CD4-positive, alpha-beta T cell treated with Interleukin-6 at 100 ng/mL for 8 hours (primary cell): ENCODE results near the gene TRIM74.
"Not testable (repeated sequence)": the region's sequence is repeated elsewhere in the genome, so short reads cannot be mapped to it uniquely, and the experiment has no call there.

Source experiments
- DNase-seq: peaks from one replicate; pipeline ENCODE4 v3.0.0-alpha.2; 2020; ENCODE audit warnings: mixed read lengths, low spot score

TRIM74 gene

DNA sequence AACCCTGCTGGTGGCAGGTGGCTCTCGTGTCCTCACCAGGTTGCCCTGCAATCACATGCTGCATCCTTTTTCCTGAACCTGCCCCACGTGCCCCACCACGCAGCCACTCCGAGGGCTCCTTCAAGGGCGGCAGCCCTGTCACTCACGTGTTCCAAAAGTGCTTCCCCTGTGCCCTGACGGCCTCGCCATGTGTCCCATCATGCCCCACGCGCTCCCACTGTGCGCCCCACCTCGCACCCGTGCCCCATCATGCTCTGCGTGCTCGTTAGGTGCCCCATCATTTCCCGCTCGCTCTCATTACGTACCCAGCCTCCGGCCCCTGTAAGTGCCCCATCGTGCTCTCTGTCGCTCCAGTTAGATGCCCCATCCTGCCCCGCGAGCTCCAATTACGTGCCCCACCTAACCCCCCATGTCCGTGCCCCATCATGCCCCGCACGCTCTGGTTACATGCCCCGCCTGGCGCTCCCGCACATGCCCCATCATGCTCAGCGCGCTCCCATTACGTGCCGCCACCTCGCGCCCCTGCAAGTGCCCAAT is at the start of gene TRIM74:
TSS of gene TRIM74 (minus strand) at position 487 of the 537 bp plus-strand sequence. CDS start 3,309 bp downstream, outside the sequence.
- not testable (repeated sequence) for DNase-seq

DNA sequence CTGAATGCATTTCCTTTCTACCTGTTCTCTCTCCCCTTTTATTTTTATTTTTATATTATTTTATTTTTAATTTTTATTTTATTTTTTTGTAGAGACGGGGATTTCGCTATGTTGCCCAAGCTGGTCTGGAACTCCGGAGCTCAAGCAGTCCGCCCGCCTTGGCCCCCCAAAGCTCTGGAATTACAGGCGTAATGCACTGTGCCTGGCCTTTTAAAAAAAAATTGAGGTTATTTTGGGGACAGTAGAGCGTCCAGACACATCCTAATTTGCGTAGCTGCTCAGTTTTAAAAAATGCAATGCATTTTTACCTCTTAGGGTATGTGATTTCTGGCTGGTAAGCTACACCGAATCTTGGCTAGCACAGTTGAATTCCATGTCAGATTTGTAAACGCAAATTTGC is 37.2 kb upstream of the TRIM74 start:
- DNase-seq: not testable (repeated sequence)

DNA sequence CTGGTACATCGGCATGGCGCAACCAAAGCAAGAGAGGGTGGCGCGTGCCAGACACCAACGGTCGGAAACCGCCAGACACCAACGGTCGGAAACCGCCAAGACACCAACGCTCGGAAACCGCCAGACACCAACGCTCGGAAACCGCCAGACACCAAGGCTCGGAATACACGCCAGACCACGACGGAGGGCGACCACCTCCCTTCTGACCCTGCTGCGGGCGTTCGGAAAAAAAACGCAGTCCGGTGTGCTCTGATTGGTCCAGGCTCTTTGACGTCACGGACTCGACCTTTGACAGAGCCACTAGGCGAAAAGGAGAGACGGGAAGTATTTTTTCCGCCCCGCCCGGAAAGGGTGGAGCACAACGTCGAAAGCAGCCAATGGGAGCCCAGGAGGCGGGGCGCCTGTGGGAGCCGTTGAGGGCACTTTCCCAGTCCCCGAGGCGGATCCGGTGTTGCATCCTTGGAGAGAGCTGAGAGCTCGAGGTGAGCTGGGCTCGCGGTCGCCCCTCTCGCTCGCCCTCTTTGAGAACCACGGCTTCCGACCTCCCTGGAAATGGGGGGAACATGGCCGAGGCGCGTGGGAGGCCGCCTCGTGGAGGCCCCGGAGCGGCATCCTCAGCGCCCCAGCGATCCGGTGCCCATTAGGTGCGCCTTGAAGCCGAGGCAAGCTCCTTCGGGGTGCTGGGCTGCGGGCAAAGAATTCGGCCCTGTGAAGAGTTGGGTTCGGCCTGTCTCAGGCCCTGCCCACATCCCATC is 36.6 kb upstream of the TRIM74 start:
- DNase-seq: peak; percentile 78

DNA sequence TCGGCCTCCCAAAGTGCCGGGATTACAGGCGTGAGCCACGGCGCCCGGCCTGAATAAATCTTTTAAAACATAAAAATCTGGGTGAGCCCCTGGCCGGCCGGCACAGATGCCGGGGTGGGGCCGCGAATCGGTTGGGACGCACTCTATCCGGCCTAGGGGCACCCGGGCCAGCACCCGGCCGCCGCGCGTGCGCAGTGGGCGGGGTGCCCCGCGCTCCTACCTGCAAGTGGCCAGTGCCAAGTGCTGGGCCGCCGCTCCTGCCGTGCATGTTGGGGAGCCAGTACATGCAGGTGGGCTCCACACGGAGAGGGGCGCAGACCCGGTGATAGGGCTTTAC is 36.1 kb upstream of the TRIM74 start:
- not testable (repeated sequence) for DNase-seq

DNA sequence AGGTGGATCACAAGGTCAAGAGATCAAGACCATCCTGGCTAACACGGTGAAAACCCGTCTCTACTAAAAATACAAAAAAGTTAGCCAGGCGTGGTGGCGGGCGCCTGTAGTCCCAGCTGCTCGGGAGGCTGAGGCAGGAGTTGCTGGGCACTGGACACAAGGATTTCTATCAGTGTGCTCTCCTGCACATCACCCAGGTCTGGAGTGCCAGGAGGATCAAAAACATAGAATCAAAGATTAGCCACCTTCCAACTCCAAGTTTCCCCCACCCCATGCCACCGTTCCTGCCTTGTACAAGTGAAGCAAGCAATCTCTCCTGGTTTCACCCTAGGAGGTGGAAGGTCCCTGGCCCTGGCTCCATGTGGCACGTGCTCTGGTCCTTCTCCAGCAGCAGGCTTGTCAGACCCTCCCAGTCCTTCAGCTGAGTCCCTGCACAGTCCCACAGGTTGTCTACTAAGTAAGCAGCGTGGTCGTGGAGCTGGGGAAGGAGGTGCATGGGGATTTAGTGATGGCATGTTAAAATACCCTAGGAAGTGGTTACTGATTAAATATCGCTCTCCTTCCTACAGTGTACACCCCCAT is 28.7 kb upstream of the TRIM74 start:
- DNase-seq: not testable (repeated sequence)

DNA sequence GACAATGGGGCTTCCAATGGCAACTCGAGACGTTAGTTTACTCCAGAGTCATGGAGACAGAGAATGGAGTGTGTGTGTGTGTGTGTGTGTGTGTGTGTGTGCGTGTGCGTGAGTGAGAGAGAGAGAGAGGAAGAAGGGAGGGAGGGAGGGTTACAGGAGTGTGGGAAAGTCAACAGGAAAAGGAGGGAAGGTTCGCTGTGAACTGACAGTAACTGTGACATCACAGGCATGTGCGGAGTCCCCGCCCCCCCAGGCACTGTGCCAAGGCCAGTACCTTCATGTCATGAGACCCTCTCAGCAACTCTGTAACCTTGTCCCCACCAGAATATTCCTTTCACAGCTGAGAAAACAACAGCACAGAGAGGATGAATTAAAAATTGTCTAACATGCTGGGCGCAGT is 28.2 kb upstream of the TRIM74 start:
- DNase-seq: not testable (repeated sequence)

DNA sequence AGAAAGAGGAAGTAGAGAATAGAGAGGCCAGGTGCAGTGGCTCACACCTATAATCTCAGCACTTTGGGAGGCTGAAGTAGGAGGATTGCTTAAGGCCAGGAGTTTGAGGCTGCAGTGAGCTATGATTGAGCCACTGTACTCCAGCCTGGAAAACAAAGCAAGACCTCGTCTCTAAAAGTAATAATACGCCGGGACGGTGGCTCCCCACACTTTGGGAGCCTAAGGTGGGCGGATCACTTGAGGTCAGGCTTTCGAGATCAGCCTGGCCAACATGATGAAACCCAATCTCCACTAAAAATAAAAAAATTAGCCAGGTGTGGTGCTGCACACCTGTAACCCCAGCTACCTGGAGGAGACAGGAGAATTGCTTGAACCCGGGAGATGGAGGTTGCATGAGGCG is 26.2 kb upstream of the TRIM74 start:
- DNase-seq: not testable (repeated sequence)

DNA sequence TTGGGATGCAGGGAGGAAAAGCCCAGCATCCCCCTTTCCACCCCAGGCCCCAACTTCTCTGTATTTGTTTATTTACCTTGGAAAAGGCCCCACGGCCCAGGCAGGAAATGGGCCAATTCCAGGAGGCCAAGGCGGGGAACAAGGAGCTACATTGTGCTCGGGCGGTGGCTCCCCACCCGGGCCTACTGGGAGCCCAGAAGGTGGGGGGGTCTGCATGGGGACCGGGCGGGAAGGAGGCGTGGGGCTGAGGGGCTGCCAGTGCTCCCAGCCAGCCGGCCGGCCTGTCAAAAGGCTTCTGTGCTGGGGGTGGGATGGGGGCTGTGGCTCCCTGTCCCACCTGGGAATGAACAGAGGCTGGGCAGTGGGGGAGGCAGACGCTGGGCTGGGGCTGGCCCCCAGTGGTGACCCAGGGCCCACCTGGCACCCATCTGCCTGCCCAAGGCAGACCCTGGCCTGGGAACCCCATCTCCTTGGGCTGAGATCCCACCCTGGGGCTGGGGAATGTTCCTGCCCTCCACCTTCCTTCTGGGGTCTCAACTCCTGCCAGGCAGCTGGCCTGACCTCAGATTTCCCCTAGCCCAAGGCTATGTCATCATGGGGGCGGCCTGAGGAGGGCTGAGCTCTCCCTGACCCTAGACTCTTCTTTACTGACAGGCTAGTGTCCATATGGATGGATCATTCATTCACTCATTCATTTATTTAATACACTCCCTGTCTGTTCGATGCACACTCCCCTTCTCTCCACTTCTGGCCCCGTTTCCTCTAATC is 21.1 kb upstream of the TRIM74 start:
- not testable (repeated sequence) for DNase-seq

DNA sequence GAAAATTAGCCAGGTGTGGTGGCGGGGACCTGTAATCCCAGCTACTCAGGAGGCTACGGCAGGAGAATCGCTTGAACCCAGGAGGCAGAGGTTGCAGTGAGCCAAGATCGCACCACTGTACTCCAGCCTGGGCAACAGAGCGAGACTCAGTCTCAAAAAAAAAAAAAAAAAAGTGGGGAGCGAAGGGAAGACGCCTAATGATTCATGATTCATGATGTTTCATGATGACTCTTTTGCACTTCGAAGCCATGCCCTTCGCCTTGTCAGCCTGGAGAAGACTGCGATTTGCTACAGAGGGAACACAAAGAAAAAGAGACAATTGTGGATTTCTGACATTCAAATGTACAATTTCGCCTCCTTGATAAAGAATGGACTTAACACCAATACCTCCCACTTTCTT is 12.8 kb upstream of the TRIM74 start:
- DNase-seq: not testable (repeated sequence)

DNA sequence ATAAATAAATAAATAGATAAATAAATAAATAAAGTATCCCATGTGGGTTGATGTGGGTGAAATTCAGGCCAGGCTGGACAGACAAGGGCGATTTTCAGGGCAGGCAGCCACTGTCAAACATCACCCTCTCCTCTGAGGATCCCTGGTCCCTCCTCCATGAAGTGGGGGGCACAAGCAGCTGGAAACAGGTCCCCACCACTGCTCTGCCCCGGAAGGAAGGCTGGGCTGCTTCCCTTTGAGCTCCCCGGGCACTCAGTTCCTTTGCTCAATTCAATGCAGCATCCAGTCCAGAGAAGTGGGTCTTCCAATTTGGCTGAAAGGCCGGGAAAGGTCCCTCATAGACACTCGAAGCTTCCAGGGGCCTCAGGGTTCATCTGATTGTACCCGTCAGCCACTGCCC is 11.1 kb upstream of the TRIM74 start:
- not testable (repeated sequence) for DNase-seq

DNA sequence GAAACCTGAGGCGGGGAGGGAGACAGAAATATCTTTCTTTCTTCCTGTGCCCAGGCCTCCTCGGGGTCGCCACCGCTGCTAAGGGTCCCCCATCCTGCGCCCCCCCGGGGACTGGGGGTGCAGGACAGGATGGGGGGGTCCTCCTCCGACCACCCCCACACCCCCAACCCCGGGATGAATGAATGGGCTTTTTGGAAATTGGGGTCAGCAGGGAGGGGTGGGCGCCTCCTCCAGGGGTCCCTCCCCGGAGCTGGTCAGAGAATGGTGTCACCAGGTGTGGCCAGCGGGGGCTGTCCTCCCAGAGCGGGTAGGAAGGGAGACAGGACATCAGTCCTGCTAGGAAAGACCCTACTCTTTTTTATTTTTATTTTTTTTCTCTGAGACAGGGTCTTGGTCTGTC is 7.2 kb upstream of the TRIM74 start:
- DNase-seq: not testable (repeated sequence)

DNA sequence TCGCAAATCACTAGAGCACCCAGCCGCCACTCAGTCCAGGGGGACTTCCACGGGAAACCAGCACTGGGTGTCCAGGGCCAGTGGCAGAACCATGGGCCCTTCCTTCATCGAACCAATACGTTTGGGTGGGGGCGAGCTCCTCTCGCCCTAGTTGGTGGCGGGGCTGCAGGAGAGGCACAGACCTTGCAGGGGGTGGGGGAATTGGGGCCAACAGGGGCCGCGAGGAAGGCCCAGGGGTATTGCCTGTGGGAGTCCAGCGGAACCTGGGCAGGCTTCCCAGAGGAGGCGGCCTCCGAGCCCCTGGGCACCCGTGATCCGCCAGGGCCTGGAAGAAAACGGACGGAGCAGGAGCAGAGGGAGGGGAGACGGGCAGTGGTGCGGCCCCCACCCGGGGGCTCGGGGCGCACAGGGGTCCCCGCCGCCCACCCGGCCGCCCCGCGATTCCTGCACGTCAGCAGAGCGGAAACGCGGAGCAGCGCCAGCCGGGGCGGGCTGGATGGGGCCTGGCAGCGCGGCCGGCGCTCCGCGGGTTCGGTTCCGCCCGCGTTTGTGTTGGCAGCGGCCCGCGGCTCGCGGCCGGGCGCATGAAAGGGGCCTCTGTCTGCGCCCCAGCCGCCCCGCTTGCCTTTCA is 6.5 kb upstream of the TRIM74 start:
- not testable (repeated sequence) for DNase-seq

DNA sequence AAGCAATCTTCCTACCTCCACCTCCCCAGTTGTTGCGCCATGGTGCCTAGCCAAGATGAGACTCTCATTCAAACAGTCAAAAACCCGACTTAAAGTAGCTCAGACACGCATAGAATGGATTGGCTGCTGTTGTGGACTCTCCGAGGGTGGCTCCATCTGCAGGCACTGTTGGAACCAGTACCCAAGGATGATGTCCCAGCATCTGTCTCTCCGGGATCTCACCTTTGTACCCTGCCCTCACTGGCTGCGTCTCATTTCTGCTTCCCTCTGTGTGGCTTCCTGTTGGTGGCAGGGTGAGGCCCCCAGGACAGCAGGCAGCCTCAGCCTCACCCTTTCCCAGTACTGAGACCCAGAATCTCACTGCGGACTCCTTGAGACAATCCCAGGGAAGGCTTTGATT is 5.5 kb upstream of the TRIM74 start:
- DNase-seq: not testable (repeated sequence)

DNA sequence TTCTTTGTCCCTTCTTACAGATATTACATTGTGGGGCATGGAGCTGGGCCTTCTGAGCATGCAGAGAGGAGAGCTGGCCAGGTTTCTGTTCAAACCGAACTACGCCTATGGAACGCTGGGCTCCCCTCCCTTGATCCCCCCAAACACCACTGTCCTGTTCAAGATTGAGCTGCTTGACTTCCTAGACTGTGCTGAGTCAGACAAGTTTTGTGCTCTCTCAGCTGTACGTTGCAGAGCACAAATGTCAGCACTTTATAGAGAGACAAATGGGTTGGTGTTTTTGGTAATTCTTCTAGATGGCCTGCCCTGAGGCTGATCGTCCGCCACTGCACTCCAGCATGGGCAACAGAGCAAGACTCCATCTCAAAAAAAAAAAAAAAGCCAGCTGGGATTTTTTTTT is 2.2 kb upstream of the TRIM74 start:
- not testable (repeated sequence) for DNase-seq

DNA sequence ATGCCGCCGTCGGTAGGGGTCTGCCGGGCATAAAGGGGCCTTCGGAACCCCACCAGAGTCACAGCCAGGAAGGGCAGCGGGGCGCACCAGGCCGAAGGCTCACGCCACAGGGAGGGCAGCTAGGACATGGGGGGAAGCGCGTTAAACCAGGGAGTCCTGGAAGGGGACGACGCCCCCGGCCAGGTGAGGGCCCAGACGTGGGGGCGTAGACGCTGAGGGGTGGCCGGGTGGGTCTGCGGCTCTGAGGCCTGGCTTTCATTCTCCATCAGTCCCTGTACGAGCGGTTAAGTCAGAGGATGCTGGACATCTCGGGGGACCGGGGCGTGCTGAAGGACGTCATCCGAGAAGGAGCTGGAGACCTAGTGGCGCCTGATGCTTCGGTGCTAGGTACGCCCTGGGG is 422 bp upstream of the TRIM74 start:
- not testable (repeated sequence) for DNase-seq

DNA sequence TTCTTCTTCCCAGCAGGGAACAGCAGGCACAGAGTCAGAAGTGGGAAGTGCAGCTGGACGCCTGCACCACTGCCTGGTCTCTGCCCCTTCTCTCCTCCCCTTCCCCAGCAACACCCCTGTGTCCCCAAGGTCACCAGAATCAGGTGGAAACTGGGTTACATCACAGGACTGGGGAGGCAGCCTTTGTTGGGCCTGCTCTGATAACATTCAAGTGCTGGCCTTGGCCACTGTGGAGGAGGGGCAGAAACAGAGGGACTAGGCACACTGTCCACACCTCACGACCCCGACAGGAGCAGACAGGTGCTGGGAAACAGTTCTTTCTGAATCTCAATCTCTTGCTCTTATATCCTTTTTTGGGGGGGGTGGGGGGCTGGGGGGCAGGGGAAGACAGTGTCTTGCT is 2.4 kb downstream of the TRIM74 start:
- DNase-seq: not testable (repeated sequence)

DNA sequence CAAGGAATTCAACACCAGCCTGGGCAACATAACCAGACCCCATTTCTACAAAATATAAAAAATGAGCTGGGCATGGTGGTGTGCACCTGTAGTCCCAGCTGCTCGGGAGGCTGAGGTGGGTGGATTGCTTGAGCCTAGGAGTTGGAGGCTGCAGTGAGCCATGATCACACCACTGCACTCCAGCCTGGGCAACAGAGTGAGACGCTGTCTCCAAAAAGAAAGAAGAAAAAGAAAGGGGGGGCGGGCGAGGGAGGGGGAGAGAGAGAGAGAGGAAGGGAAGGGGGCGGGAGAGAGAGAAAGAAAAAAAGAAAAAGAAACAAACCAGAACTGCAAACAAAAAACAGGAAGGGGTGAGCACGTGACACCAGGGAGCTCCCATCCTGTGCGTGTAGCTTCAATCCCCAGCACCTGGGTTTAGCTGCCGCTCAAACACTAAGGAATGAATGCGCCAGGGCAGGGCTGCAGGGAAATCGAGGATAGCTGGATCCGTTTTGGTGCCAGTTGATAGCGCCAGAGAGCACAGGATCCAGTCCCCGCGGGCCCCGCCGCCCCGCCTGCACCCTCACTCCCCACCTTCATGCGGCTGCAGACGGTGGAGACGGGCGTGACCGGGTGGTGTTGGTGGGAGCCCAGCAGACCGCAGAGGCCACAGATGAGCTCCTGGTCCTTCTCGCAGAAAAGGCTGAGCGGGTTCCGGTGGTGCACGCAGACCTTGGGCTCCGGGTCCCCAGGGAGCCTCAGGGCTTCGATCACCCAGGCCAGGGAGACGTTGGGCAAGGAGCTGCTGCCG is 3.9 kb downstream of the TRIM74 start:
- DNase-seq: not testable (repeated sequence)

DNA sequence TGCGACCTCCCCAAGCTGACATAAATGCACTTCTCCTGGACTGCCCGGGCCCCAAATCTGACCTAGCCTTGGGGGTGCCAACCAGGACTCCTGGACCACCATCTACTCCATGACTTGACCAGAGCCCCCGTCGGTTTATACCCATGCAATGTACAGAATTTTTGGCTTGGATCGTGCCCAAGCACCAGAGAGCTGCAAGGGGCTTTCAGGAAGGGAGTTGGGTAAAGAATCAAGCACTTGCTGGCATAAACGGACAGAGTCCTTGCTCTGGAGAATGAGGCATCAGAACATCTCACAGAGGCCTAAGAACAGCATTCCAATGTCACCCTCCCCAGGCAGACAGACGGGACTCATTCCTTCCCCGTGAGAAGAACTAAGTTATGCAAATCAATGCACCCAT is 6.2 kb downstream of the TRIM74 start:
- DNase-seq: not testable (repeated sequence)

DNA sequence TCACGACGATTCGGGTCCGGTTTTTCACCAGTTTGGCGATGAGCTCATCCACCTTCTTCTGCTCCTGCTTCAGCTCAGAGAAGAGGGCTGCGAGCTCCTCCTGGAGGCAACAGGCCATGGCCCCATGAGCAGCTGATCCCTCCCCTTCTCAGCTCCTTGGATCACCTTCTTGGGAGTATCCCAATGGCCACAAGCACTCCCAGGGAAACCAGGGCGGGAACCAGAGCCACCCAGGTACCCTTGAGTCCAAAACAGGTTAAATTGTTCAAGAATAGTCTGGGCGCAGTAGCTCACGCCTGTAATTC is 8.0 kb downstream of the TRIM74 start:
- DNase-seq: not testable (repeated sequence)

DNA sequence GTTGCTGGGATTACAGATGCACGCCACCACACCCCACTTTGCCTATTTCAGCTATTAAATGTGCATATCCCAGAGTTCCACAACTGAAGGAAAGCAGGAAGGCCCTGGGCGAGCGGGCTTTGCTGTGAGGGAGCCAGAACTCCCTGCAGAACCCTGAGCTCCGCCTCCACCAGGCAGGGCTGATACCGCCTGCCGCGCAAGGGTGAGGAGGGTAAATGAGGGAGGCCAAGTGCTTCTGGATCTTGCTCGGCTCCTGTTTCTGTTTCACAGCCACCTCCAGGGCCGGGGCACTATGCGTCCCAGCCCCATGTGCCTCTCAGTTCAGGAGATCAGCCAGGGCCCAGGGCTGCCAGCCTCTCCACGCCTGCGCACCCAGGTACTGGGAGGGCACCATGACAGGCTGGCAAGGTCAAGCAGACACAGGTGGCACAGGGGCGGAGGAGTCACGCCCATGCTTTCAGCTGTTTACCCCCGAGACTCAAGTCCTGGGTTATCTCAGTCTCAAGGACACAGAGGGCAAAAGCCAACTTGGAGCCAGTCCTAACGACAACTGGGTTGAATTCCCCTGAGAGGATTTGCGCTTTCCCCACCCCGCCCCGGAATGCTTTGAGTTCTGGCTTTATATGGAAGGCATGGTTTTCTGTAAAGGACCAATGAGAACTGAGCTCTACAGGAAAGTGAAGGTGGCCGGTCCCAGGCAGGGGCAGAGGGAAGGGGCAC is 8.5 kb downstream of the TRIM74 start:
- DNase-seq: not testable (repeated sequence)

DNA sequence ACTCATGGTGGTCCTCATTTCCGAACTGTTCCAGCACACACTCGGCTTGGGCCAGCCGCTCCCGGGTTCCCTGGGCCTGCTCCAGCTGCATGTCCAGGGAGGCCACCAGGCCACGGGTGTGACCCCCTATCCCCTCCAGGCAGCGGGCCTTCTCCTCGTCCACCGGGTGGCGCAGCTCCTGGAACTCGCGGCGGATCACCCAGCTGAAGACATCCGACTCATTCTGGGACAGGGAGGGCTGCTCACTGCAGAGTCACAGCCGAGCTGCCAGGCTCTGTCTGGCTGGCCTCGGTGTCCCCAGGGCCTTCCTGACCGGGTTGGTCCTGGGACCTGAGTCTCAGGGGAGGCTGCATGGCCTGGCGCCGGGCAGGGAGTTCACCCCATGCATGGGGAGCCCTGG is 9.2 kb downstream of the TRIM74 start:
- not testable (repeated sequence) for DNase-seq
